H7 (cell line): Measurements from ENCODE around the gene DOC2B. TPM values are rescaled to one million over a fixed set of nuclear protein-coding genes. Genes with fewer than 3 reads are reported as not detected.

Experiments
- total RNA-seq: library from RNA; depleted of rRNA; stranded (reverse); fragments of >200 nt; shearing (Covaris generic); gene quantifications from 2 replicates; pipeline ENCODE4 v1.2.3, GENCODE V29; 2014; rRNA removed

DOC2B gene
- total RNA-seq, 1 experiment from 2014 or later: 1.1 TPM

Other genes starting within 250 kb of the DOC2B start
- gene SCGB1C2, start 44.1 kb downstream of the DOC2B start, total RNA-seq: not detected in 2 replicates
- 1.3 and 2.8 TPM in 2 replicates for gene RPH3AL, start 171.2 kb upstream of the DOC2B start, total RNA-seq